Liver (tissue), 3 donors: ENCODE data around the gene MTF1.

Source experiments
- EGR1 ChIP-seq, 2 donors: IDR thresholded peaks; 2 replicates each; pipeline ENCODE4 v1.6.1; 2016 to 2018; ENCODE audit warnings: antibody characterized with exemption in 2 of 2, low read depth in 2 of 2
- TF ChIP-seq, protein P1 (sequence below): IDR thresholded peaks from 2 replicates; pipeline ENCODE4 v1.6.1; 2016; ENCODE audit warnings: antibody characterized with exemption
- TF ChIP-seq, protein P2 (sequence below): fragments of 150-350 bp; IDR thresholded peaks from 2 replicates; pipeline ENCODE4 v1.5.1; 2017; ENCODE audit warnings: improper control_type of control experiment, low read depth, low read length; ENCODE audit not compliant: missing input control
- donor health status: healthy.
- donor health status: healthy.

DNA sequence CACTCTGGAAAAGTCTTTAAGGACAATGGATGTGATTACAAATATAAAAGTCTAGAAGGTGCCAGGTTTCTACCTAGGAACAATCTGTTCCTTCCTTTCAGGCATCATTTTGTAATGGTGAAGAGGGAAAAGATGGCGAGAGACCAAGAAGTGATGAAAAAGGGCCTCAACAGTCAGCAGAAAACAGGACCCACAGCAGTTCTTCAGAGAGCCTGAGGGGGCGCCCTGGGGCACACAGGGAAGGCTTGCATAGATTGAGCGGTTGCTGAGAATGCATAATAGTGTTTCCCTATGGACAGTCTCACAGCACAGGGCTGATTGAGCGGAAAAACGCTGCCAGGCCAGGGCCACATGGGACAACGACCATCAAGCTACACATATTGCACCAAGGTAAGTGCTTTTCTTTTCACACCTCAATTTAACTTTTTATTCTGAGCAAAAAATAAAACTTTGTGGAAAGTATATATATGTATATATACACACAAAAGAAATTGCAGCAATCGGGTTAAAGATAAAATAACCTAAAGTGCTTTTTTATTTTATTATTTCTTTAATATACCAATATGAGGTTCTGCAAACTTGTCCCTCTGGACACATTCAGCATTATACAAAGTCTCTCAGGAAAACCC lies 48.3 kb downstream of the MTF1 start:
- TF ChIP-seq, protein P1, sequence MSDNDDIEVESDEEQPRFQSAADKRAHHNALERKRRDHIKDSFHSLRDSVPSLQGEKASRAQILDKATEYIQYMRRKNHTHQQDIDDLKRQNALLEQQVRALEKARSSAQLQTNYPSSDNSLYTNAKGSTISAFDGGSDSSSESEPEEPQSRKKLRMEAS, result no peak
- TF ChIP-seq EGR1 (IDR thresholded peaks at IDR 0.05; ENCODE audit: low read depth in 2 of 2), result no peak
- TF ChIP-seq, protein P2, sequence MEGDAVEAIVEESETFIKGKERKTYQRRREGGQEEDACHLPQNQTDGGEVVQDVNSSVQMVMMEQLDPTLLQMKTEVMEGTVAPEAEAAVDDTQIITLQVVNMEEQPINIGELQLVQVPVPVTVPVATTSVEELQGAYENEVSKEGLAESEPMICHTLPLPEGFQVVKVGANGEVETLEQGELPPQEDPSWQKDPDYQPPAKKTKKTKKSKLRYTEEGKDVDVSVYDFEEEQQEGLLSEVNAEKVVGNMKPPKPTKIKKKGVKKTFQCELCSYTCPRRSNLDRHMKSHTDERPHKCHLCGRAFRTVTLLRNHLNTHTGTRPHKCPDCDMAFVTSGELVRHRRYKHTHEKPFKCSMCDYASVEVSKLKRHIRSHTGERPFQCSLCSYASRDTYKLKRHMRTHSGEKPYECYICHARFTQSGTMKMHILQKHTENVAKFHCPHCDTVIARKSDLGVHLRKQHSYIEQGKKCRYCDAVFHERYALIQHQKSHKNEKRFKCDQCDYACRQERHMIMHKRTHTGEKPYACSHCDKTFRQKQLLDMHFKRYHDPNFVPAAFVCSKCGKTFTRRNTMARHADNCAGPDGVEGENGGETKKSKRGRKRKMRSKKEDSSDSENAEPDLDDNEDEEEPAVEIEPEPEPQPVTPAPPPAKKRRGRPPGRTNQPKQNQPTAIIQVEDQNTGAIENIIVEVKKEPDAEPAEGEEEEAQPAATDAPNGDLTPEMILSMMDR, result peak; percentile 77
